ENCODE measurements around the gene CPVL. TPM values are rescaled to one million over a fixed set of nuclear protein-coding genes. Genes with fewer than 3 reads are reported as not detected.

The CPVL gene
- 10 to 100 TPM in 2 of 3 donors, 1 to 10 TPM in 1; 2.6 to 13.4 (median 11.5) TPM for polyA plus RNA-seq

GRCh38 chr7:29146057-29146706 lies at the start of gene CPVL:
Gene CPVL (minus strand): TSS chr7:29146537. CDS start chr7:29121061, 25,476 bp downstream.
- WGBS, 3 donors: 1 to 2% (median 2%) methylated on average over 42 of the region's 42 CpGs
- no peak within 1 kb of the TSS for H3K27ac ChIP-seq (ENCODE audit: low read depth, low read length)

DNA sequence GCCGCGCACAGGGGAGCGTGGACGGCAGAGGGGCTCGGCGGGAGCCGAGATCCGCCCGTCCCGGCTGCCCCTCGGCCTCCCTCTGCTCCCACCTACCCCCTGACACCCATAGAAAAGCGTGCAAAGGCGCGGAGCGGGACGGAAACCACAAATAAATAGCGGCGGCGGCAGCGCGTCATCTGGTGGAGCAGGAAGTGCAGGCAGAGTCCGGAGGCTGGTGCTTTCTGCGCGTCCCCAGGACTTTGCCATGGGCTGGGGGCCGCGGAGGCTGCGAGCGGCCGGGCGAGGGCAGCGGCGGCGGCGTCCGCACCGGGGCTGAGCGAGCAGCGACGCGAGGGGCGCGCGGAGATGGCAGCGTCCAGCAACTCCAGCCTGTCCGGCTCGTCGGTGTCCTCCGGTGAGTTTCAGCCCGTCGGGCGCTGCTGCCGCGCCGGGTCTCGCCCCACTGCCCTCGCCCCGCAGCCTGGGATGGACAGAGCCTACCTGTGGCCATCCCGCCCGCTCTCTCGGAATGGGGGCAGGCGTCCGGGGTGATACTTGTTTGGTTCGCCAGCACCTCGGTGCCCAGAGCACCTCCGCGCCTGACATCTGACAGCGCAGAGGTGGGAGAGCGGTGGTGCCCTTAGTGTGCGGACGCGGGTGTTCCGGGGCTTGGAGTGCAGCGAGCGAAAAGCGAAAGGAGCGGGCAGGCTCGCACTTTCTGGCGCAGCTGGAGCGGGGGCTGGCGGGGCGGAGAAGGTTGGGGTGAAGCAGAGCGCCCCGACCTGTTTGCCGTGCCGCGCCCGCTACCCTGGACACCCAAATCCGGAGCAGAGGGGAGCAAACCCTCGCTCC lies 48.5 kb upstream of the CPVL start, which contains the start of gene CHN2:
TSS of gene CHN2 (plus strand) at position 182 of the 834 bp plus-strand sequence.
- no peak within 1 kb of the TSS for H3K27ac ChIP-seq (ENCODE audit: low read depth, low read length)
- WGBS, 3 donors: 0 to 1% (median 1%) methylated on average over 83 to 89 of the region's 89 CpGs

GRCh38 chr7:29194206-29194593 lies 47.9 kb upstream of the CPVL start:
- no peak overlapping the region for H3K27ac ChIP-seq (ENCODE audit: low read depth, low read length)
- WGBS, 3 donors: 1 to 3% (median 1%) methylated on average over 25 to 29 of the region's 40 CpGs

DNA sequence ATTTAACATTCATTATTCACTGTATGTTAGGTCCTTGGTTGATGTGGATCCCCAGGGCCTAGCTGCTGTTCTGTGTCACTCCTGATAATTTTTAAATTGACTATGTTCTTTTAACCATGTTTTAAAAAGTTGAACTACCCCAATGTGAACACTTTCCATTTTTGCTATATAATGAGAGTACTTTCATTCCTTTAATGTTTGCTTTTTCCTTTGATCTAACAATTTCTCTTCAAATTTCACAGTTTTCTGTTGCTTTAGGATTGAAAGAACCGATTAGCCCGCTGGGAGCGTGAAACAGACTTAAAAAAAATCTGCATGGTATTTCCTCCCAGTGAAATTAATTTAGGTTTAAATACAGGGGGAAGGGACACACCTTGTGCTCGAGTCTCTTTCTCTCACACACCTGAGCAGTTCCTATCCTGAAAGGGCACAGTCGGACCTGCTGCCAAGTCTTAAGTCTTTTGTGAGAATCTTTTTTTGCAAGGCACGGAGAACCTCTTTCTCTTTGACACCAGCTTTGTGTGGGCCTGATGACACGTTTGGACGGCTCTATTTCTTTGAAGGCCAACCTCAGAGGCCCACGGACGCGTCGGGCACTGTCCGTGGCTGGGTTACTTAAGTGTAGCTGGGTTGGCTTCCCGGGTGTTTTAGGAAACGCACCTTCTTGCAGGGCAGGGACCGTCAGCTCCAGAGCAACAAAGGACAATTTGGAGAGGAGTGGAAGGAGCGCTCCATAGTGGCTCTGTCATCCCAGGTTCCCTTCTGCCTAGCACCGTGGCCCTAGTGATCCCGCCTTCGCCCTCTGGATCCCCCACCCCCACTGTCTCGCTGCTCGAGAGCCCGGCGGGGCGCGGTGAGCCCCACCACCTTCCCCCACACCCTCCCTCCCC lies 47.2 kb upstream of the CPVL start:
- WGBS, 3 donors: 24 to 47% (median 45%) methylated on average over 26 of the region's 26 CpGs
- no peak overlapping the region for H3K27ac ChIP-seq (ENCODE audit: low read depth, low read length)

DNA sequence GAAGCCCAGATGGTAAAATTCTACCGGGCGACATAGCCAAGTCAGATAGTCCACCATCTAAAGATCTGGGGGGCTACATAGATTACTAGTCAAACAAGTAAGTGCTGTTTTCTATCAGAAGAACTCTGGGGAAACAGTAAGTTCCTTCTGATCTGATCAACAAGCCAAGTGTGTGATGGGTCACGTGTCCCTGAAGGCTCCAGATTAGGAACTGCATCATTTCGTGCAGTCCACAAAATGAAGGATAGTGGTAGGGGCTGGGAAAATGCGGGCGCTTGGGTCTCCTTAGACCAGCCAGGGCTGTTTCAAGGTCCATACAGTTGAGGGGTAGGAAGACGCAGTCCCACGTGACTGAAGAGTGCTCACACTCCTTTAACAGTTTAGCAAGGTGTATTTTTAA lies 46.5 kb upstream of the CPVL start:
- 56 to 87% (median 86%) methylated on average over 8 of the region's 8 CpGs for WGBS, 3 donors
- no peak overlapping the region for H3K27ac ChIP-seq (ENCODE audit: low read depth, low read length)

- no peak overlapping the region for H3K27ac ChIP-seq (ENCODE audit: low read depth, low read length)
- 51 to 66% (median 57%) methylated on average over 1 of the region's 1 CpG for WGBS, 3 donors
Observed at GRCh38 chr7:29192323-29192722, 46.0 kb upstream of the CPVL start.

DNA sequence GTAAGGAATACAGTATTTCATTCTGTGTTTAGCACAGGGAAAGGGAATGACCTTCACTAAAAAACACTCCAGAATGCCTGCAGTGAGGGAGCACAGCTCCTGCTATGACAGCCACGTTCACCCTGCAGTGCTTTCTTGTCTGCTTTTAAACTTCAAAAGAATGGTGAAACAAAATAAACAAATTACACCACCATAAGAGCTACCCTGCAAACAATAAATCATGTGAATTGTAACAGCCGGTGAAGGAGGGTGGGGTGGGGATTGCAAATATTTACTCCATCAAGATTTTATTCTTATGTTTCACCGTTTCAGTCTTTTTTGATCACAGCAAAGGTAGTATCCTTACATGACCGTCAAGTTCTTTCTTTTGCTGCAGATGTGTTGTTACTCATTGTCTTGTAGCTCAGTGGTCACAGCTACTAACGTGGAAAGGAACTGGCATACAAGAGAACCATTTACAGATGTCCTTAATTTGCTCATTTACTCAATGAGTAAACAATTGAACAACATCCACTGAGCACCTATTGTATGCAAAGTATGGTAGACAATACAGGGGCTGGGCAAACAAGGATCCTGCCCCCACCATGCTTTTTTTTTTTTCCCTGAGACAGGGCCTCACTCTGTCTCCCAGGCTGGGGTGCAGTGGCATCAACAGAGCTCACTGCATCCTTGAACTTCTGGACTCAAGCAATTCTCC lies 44.2 kb upstream of the CPVL start:
- H3K27ac ChIP-seq (ENCODE audit: low read depth, low read length): no peak overlapping the region
- WGBS, 3 donors: 32 to 76% (median 72%) methylated on average over 5 of the region's 5 CpGs

DNA sequence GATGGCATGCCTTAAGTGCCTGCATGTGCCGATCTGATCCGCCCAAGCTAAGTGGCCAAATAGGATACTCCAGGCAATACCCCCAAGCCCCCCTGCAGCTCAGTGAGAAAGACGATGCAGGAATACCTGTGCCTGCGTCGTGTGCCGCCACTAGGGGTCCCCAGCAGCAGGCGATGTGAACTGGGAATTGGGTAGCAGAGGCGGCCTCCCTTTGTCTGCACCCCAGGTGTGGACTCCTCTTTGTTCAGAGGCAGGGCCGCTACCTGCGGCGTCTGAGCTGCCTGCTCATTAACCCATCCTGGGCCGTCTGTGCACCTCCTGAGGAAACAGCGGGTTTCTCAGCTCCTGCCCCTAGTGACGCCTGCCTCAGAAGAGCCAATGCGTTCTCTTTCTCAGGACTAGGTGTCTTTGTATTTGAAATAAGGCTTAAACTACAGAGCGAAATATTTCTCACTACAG lies 43.4 kb upstream of the CPVL start:
- H3K27ac ChIP-seq (ENCODE audit: low read depth, low read length): no peak overlapping the region
- WGBS, 3 donors: 9 to 16% (median 12%) methylated on average over 16 of the region's 16 CpGs

- 88 to 93% (median 89%) methylated on average over 6 of the region's 6 CpGs for WGBS, 3 donors
- no peak overlapping the region for H3K27ac ChIP-seq (ENCODE audit: low read depth, low read length)
Observed at GRCh38 chr7:29185613-29186012, 39.3 kb upstream of the CPVL start.

GRCh38 chr7:29184599-29184998 lies 38.3 kb upstream of the CPVL start:
- 93 to 95% (median 94%) methylated on average over 2 of the region's 2 CpGs for WGBS, 3 donors

DNA sequence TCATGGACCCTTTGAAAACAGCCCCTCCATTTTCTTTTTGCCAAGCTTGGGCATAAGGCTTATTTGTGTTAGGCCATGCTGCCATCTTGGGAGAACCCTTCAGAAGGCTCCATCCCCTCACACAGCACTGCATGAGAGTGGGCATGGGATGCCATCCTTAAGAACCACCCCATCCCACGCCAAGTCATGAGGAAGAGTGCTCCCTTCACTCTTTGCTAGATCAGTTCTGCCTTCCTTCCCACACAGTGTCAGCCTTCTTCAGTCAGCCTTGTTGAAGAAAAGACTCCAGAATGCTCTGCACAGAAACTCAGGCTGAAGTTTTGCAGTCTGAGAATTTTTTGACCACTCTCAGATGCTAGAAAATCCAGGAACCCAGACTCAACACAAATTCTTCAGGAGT lies 32.8 kb upstream of the CPVL start:
- H3K27ac ChIP-seq (ENCODE audit: low read depth, low read length): no peak overlapping the region
- WGBS, 3 donors: 71 to 100% (median 90%) methylated on average over 1 of the region's 1 CpG

More at GRCh38 chr7:29184599-29184998, 38.3 kb upstream of the CPVL start:
- H3K27ac ChIP-seq (ENCODE audit: low read depth, low read length): no peak overlapping the region

DNA sequence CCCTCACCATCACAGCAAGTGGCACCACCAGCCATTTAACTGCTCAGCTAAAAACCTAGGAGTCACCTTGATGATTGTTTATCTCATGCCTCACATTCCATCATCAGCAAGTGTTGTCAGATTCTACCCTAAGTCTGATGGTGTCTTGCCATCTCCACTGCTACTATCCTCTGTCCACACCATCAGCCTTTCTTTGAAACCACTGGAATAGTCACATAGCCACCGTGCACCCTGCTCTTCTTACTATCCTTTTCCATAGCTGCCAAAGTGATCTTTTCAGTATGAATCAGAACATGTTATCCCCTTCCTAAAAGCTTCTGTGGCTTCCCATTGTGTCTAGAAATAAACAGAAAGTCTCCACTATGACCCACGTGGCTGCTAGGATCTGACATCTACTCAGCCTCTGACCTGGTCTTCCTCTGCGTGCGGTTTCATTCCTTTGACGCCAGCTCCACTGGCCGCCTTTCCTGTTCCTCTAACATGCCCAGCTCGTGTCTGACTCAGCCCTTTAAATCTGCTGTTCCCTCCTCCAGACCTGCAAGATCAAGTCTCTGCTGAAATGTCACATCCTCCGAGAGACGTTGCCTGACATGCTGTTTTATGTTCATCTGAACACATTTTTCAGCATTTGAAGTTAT lies 31.7 kb upstream of the CPVL start:
- WGBS, 3 donors: 27 to 66% (median 31%) methylated on average over 9 of the region's 9 CpGs

DNA sequence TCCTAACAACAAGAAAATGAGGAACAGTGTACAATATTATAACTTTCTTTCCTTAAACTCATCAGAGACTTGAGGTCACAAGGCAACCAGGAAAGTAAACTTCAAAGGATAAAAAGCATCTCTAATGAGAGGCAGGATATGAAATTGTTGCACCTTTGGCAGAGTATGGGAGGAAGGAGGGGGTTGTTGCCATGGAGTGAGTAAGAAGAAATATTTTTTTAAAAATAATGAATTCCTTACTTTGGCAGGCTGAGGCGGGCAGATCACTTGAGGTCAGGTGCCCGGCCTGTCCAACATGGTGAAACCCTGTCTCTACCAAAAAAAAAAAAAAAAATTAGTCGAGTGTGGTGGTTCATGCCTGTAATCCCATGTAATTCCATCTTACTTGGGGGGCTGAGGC lies 27.1 kb upstream of the CPVL start:
- no peak overlapping the region for H3K27ac ChIP-seq (ENCODE audit: low read depth, low read length)
- 65 to 89% (median 82%) methylated on average over 3 of the region's 3 CpGs for WGBS, 3 donors

More for the DNA sequence above, 31.7 kb upstream of the CPVL start:
- H3K27ac ChIP-seq (ENCODE audit: low read depth, low read length): no peak overlapping the region

GRCh38 chr7:29170781-29171180 lies 24.4 kb upstream of the CPVL start:
- WGBS, 3 donors: 80 to 88% (median 85%) methylated on average over 7 of the region's 7 CpGs
- no peak overlapping the region for H3K27ac ChIP-seq (ENCODE audit: low read depth, low read length)

- 50 to 89% (median 80%) methylated on average over 1 of the region's 1 CpG for WGBS, 3 donors
- no peak overlapping the region for H3K27ac ChIP-seq (ENCODE audit: low read depth, low read length)
Observed at GRCh38 chr7:29167721-29168120, 21.4 kb upstream of the CPVL start.

GRCh38 chr7:29163854-29164253 lies 17.5 kb upstream of the CPVL start:
- 33 to 75% (median 63%) methylated on average over 3 of the region's 3 CpGs for WGBS, 3 donors
- H3K27ac ChIP-seq (ENCODE audit: low read depth, low read length): no peak overlapping the region

DNA sequence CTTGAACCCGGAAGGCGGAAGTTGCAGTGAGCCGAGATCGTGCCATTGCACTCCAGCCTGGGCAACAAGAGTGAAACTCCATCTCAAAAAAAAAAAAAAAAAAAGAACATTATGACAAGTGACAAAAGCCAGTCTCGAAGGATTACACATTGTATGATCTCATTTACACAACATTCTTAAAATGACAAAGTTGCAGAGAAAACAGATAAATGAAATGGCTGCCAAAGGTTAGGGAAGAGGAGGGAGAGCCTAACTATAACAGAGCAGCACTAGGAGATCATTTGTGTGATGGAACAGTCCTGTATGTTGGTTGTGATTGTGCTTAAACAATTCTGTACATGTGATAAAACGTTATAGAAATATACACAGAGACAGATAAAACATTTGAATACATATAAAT lies 16.2 kb upstream of the CPVL start:
- WGBS, 3 donors: 85 to 93% (median 92%) methylated on average over 6 of the region's 6 CpGs
- no peak overlapping the region for H3K27ac ChIP-seq (ENCODE audit: low read depth, low read length)

DNA sequence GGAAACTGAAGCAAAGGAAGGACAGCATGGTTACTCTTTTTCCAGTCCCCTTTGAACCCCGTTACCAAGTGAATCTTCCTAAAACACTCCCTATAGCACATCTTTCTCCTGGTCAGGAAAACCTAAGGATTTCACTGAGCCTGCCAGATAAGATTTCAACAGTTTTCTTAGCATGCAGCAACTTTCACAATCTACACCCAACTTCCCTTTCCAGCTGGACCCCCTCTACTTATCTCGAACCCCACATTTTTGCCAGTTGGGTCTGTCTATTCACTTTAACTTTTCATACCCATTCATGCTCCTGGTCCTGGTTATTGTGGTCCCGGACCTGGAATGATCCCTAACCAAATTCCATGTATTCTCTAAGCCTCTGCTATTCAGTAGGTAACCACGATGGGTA lies 14.9 kb upstream of the CPVL start:
- WGBS, 3 donors: 65 to 97% (median 71%) methylated on average over 4 of the region's 4 CpGs
- H3K27ac ChIP-seq (ENCODE audit: low read depth, low read length): no peak overlapping the region
